Activated T-cell treated with anti-CD3 and anti-CD28 coated beads for 1 hour (primary cell): ENCODE data around the gene CALN1.
"Not testable (repeated sequence)": the region's sequence is repeated elsewhere in the genome, so short reads cannot be mapped to it uniquely, and the experiment has no call there.

Experiments used
- DNase-seq: peaks from one replicate; pipeline ENCODE4 v3.0.0-alpha.2; 2020; ENCODE audit warnings: low read depth

Gene CALN1

GRCh38 chr7:72267291-72267800 is 144.8 kb downstream of the CALN1 start:
- DNase-seq, result no peak

GRCh38 chr7:72266771-72267170 is 145.4 kb downstream of the CALN1 start:
- no peak for DNase-seq

DNA sequence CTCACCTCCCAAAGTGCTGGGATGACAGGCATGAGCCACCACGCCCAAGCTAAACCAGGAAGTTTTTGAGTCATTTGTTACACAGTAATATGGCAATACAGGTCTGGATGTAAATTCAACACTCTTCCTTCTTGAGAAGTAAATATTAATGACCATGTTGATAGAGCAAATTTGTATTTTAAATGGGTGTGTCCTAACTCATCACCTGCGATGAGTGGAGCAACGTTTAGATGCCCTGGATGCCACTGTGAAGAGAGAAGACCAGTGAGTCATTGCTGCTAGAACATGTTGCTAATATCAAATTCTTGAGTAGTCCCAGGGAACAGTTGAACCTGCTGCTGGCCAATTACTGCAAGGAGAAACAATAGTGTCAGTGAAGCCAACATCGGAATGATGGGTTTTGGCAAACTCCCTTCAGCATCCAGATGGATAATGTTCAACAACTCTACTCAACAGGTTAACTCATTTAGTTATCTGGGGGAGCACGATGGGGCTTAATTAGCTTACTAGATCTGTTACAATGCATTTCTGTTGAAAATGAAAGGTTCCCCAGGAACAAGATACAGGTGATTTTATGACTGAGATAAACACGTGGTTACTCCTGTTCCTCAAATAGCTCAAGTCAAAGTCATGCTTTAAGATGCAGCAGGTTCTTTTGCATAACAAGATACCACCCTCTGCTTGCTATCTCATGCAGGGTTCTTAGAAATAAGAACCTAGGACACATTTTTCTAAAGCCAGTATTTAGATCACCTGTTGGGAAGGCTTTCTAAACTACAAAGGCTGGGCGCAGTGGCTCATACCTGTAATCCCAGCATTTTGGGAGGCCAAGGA is 146.8 kb downstream of the CALN1 start:
- DNase-seq, result no peak

- no peak for DNase-seq
Observed at GRCh38 chr7:72260406-72260805, 151.7 kb downstream of the CALN1 start.

DNA sequence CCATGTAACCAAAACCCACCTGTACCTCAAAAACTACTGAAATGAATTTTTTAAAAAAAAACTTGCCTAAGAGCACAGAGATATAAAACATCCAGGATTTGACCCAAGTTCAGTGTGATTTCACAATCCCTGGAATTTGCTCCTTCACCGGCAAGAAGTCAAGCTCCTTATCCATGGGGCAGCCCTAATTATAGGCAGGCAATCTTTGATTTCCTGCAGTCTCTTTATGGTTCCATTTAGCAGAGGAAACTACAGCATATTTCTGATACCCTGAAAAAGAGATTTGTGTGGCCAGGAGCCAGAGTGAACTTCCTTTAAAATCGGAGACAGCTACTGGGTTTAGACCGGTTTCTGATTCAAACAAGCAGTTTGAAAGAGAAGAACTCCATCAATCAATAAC is 154.1 kb downstream of the CALN1 start:
- no peak for DNase-seq

DNA sequence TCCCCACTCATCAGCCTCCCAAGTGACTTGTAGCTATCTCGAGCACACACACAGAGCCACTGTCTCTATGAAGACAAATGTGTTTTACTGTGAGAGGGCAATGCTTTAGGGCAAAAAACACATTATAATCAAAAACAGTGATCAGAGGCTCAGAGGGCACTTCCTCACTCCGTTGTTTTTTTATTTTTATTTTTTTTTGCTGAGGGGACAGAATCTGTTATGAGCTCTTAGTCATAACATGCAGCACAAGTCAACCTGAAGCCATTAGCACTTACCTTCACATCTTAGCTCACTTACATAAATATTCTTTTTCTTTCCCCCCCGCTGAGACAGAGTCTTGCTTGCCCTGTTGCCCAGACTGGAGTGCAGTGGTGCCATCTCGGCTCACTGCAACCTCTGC is 157.7 kb downstream of the CALN1 start:
- no peak for DNase-seq

GRCh38 chr7:72249106-72249505 is 163.0 kb downstream of the CALN1 start:
- DNase-seq, result no peak

DNA sequence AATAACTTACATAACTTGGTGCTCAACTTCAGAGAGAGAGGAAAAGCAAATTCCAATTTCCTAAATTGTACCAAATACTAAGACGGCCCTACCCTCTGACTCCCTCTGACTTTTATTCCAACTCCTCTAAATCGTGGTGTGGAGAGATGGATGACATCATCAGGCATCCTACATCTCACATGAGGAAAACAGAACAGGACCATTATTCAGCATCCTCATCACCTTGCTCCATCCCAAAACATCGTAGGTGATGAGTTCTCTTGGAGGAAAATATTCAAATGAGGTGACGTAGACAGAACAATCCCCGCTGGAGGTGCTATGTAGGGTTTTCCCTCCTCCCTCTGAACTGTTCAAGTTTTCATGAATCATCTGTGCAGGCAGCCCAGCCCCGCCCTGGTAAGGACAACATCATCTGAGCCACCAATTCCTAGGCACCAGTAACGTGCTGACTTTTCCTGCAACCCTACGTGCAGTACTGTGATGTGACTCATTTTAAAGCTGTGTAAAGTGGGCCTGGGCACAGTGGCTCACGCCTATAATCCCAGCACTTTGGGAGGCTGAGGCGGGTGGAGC is 167.2 kb downstream of the CALN1 start:
- no peak for DNase-seq

DNA sequence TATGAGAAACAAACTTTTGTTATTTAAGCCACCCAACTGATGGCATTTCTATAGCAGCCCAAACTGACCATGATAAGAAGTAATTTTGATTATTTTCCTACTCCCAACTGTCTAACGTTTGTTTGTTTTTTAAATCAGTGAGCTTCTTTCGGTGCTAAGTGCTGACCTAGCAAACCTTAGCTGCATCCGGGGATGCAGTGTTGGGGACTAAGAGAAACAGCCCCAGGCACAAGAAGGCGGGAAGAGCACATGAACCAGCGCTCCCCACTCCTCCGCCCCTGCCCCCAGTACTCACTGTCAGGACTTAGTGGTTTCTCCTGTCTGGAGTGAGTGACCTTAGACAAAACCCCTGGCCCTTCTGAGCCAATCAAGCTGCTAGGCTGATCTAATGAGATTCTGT is 168.8 kb downstream of the CALN1 start:
- DNase-seq, result no peak

DNA sequence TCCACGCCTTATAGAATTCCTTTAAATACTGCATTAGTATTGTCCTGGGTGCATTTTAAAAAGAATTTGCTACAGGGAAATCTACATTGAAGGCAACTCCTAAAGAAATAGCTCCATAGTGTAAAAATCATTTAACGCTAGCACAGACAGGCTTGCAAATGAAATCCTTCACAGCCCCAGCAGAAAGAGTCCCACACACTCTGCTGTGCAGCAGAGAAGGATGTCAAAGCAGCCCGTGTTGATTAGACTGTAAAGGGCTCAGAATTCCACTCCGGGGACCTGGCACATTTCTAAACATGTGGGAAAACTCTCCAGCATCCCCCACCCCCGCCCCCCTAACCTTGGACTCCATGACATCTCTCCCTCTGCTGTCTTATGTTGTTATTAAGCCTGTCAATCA is 176.8 kb downstream of the CALN1 start:
- no peak for DNase-seq

- no peak for DNase-seq
Observed at GRCh38 chr7:72234086-72234485, 178.1 kb downstream of the CALN1 start.

GRCh38 chr7:72230281-72230680 is 181.9 kb downstream of the CALN1 start:
- DNase-seq, result no peak

- no peak for DNase-seq
Observed at GRCh38 chr7:72223351-72223750, 188.8 kb downstream of the CALN1 start.

DNA sequence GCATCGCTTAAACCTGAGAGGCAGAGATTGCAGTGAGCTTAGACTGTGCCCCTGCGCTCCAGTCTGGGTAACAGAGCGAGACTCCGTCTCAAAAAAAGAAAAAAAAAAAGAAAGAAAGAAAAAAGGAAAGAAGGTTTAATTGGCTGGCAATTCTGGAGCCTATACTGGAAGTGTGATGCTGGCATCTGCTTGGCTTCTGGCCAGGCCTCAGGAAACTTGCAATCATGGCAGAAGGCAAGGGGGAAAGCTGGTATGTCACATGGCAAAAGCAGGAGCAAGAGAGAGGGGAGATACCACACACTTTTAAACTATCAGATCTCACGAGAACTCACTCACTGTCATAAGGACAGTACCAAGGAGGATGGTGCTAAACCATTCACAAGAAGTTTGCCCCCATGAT is 190.0 kb downstream of the CALN1 start:
- no peak for DNase-seq

DNA sequence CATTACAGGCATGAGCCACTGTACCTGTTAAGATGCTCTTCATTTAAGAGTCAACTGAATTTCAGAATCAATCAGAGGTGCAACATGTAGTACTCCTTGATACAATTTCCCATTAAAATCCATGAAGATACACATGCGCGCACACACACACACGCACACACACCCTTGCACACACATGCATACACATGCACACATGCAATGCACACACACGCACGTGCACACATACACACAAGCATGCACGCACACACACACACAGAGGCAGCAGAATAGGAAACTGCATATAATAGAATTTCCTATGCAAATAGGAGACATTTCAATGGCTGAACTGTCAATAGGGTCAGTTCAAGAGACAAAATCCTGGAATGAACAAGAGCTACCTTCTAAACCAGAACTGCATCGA is 192.6 kb downstream of the CALN1 start:
- DNase-seq, result no peak

DNA sequence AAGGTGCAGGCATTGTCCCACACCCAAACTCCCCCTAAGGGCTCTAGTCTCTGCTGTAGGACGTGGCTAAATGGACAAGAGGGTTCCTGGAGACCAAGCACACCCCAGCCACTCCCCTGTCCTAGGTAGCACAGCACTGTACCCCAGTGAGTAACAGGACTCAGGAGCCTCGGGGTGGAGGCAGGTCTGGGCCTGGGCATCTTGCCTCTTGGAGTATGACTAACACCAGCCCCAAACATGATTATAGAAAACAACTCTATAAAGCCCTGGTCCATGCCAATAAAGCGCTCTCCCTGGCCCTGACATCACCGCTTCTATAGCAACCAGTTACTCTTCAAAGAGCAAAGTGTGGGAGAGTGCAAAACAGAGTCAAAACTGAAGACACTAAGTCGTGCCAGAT is 195.0 kb downstream of the CALN1 start:
- no peak for DNase-seq

GRCh38 chr7:72213769-72214168 is 198.4 kb downstream of the CALN1 start:
- no peak for DNase-seq

GRCh38 chr7:72213081-72213480 is 199.1 kb downstream of the CALN1 start:
- no peak for DNase-seq

DNA sequence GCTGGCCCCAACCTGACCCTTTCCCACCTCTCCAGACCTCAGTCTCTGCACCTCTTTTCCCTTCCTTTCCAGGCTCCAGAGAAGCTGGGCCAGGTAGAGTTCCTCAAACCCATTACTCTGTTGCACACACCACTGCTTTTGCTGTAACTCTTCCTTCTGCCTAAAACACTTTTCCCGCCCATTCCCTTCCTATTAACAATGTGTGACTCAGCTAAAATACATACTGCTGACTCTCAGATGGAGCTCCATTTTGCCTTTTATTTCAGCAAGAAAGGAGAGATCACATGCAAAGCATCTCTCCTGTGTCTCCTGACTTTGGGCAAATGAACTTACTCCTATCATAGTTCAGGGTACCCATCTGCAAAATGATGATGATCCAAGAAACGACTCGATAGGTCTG is 201.0 kb downstream of the CALN1 start:
- no peak for DNase-seq

GRCh38 chr7:72209006-72209405 is 203.1 kb downstream of the CALN1 start:
- DNase-seq, result not testable (repeated sequence)

- DNase-seq, result no peak
Observed at GRCh38 chr7:72196176-72196575, 216.0 kb downstream of the CALN1 start.

- DNase-seq, result no peak
Observed at GRCh38 chr7:72190919-72191318, 221.2 kb downstream of the CALN1 start.

GRCh38 chr7:72190146-72190545 is 222.0 kb downstream of the CALN1 start:
- DNase-seq, result no peak

GRCh38 chr7:72187179-72187578 is 225.0 kb downstream of the CALN1 start:
- DNase-seq, result no peak
